HTERT RPE-1 (cell line): ENCODE data around the gene OR51G1.
"Not testable (repeated sequence)": the region's sequence is repeated elsewhere in the genome, so short reads cannot be mapped to it uniquely, and the experiment has no call there.

Experiments
- in situ Hi-C: fragments of 300-500 bp; cut with MboI; formaldehyde crosslinking; loops from 4 replicates; pipeline ENCODE4 v1.14.3; 2020; ENCODE audit warnings: low sequenced_read_pairs

The OR51G1 gene

GRCh38 chr11:4924239-4924638, at the start of gene OR51G1:
Gene OR51G1, minus strand, starts transcription at chr11:4924339. Its CDS starts 0 bp downstream, at chr11:4924339.
- in situ Hi-C loops = no loop called here

- in situ Hi-C loops = no loop called here
Observed at GRCh38 chr11:4962816-4963215, 38.7 kb upstream of the OR51G1 start.

- in situ Hi-C loops = no loop called here
Observed at GRCh38 chr11:4960877-4961276, 36.7 kb upstream of the OR51G1 start.

GRCh38 chr11:4957396-4957795, 33.3 kb upstream of the OR51G1 start:
- in situ Hi-C loops = no loop called here

GRCh38 chr11:4955613-4956012, 31.5 kb upstream of the OR51G1 start, which contains the start of gene OR51A2:
Gene OR51A2, minus strand, starts transcription at chr11:4955713. Its CDS starts 0 bp downstream, at chr11:4955713.
- in situ Hi-C loops = not testable (repeated sequence)

GRCh38 chr11:4947505-4947904, 23.4 kb upstream of the OR51G1 start, which contains the start of gene OR51A4:
Gene OR51A4, minus strand, starts transcription at chr11:4947605. Its CDS starts 505 bp downstream, at chr11:4947100.
- in situ Hi-C loops = no loop called here

- in situ Hi-C loops = no loop called here
Observed at GRCh38 chr11:4936745-4937144, 12.6 kb upstream of the OR51G1 start.

- in situ Hi-C loops = no loop called here
Observed at GRCh38 chr11:4932751-4933150, 8.6 kb upstream of the OR51G1 start.

- in situ Hi-C loops = no loop called here
Observed at GRCh38 chr11:4926608-4927007, 2.5 kb upstream of the OR51G1 start.

- in situ Hi-C loops = no loop called here
Observed at GRCh38 chr11:4922304-4922703, 1.8 kb downstream of the OR51G1 start.

GRCh38 chr11:4921796-4922195, 2.3 kb downstream of the OR51G1 start:
- in situ Hi-C loops = no loop called here

GRCh38 chr11:4919250-4919649, 4.9 kb downstream of the OR51G1 start, which contains the start of gene OR51G2:
Gene OR51G2, minus strand, starts transcription at chr11:4919350. Its CDS starts 3,687 bp downstream, at chr11:4915663.
- in situ Hi-C loops = no loop called here

- in situ Hi-C loops = no loop called here
Observed at GRCh38 chr11:4916581-4916980, 7.6 kb downstream of the OR51G1 start.

GRCh38 chr11:4903484-4903883, 20.7 kb downstream of the OR51G1 start, which contains the start of gene OR51A7:
Gene OR51A7, plus strand, starts transcription at chr11:4903783. Its CDS starts 3,587 bp downstream, at chr11:4907370.
- in situ Hi-C loops = no loop called here

- in situ Hi-C loops = no loop called here
Observed at GRCh38 chr11:4891996-4892640, 32.0 kb downstream of the OR51G1 start.

- in situ Hi-C loops = no loop called here
Observed at GRCh38 chr11:4890279-4890678, 33.9 kb downstream of the OR51G1 start.

- in situ Hi-C loops = no loop called here
Observed at GRCh38 chr11:4887591-4887990, 36.5 kb downstream of the OR51G1 start.

- in situ Hi-C loops = no loop called here
Observed at GRCh38 chr11:4886186-4886585, 38.0 kb downstream of the OR51G1 start.

GRCh38 chr11:4884361-4884760, 39.8 kb downstream of the OR51G1 start:
- in situ Hi-C loops = no loop called here

- in situ Hi-C loops = no loop called here
Observed at GRCh38 chr11:4882543-4882942, 41.6 kb downstream of the OR51G1 start.

GRCh38 chr11:4881860-4882500, 42.2 kb downstream of the OR51G1 start, which contains the start of gene OR51T1:
Gene OR51T1, plus strand, starts transcription at chr11:4881900. Its CDS starts 0 bp downstream, at chr11:4881900.
- in situ Hi-C loops = no loop called here

- in situ Hi-C loops = no loop called here
Observed at GRCh38 chr11:4881188-4881587, 43.0 kb downstream of the OR51G1 start.
